Sigmoid colon (tissue), 4 donors: ENCODE results near the gene TEKT3.

Experiments
- CTCF ChIP-seq, 4 experiments: fragments of 450-650 bp in 3 of 4; fragments of 200-600 bp in 1 of 4; IDR thresholded peaks; one replicate each; pipeline ENCODE4 v1.5.1; 2016 to 2019; ENCODE audit warnings: antibody characterized with exemption in 4 of 4, mild to moderate bottlenecking in 3 of 4, moderate library complexity in 2 of 4
- EP300 ChIP-seq, 4 donors: sonication (generic); formaldehyde crosslinking; IDR thresholded peaks; one replicate each; pipeline ENCODE4 v1.6.1; 2017; ENCODE audit warnings: antibody characterized with exemption in 4 of 4
- POLR2A ChIP-seq, 2 donors: fragments of 450-650 bp; IDR thresholded peaks; one replicate each; pipeline ENCODE4 v1.6.1; 2016; ENCODE audit warnings: antibody characterized with exemption in 2 of 2, mild to moderate bottlenecking in 2 of 2, moderate library complexity in 2 of 2
- POLR2AphosphoS5 ChIP-seq, 4 donors: sonication (generic); formaldehyde crosslinking; IDR thresholded peaks; one replicate each; pipeline ENCODE4 v1.6.1; 2017; ENCODE audit warnings: antibody characterized with exemption in 4 of 4

GRCh38 chr17:15278380-15278779 lies 63.0 kb downstream of the TEKT3 start:
- TF ChIP-seq POLR2A (IDR thresholded peaks at IDR 0.05) (no peak), CTCF (IDR thresholded peaks at IDR 0.05) (no peak), POLR2AphosphoS5 (IDR thresholded peaks at IDR 0.05) (no peak), EP300 (IDR thresholded peaks at IDR 0.05) (no peak)
